22Rv1 (cell line): ENCODE results near the gene CASTOR1.

ENCODE experiments used
- ZFX ChIP-seq: fragments of 450-650 bp; IDR thresholded peaks from 2 replicates; pipeline ENCODE4 v1.6.1; 2017; ENCODE audit warnings: antibody characterized with exemption, borderline replicate concordance
- TF ChIP-seq, protein P1 (sequence below): fragments of 450-650 bp; IDR thresholded peaks from 2 replicates; pipeline ENCODE4 v1.5.1; 2017; ENCODE audit warnings: mild to moderate bottlenecking

DNA sequence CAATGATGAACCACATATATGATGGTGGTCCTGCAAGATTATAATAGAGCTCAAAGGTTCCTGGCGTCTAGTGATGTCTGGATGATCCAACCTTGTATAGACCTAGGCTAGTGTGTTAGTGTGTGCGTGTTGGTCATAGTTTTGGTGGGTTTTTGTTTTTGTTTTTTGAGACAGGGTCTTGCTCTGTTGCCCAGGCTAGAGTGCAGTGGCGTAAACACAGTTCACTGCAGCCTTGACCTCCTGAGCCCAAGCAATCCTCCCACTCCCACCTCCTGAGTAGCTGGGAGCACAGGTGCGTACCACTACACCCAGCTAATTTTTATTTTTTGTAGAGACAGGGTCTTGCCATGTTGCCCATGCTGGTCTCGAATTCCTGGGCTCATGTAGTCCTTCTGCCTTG, 9.4 kb downstream of the CASTOR1 start:
- TF ChIP-seq, protein P1, sequence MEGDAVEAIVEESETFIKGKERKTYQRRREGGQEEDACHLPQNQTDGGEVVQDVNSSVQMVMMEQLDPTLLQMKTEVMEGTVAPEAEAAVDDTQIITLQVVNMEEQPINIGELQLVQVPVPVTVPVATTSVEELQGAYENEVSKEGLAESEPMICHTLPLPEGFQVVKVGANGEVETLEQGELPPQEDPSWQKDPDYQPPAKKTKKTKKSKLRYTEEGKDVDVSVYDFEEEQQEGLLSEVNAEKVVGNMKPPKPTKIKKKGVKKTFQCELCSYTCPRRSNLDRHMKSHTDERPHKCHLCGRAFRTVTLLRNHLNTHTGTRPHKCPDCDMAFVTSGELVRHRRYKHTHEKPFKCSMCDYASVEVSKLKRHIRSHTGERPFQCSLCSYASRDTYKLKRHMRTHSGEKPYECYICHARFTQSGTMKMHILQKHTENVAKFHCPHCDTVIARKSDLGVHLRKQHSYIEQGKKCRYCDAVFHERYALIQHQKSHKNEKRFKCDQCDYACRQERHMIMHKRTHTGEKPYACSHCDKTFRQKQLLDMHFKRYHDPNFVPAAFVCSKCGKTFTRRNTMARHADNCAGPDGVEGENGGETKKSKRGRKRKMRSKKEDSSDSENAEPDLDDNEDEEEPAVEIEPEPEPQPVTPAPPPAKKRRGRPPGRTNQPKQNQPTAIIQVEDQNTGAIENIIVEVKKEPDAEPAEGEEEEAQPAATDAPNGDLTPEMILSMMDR = no peak
- TF ChIP-seq ZFX = no peak
